Vagina (tissue), 2 donors: ENCODE data around the gene ATP5PD.

ENCODE experiments used
- POLR2A ChIP-seq, 2 donors: fragments of 450-650 bp; IDR thresholded peaks; one replicate each; pipeline ENCODE4 v1.6.1; 2017; ENCODE audit warnings: antibody characterized with exemption in 2 of 2, mild to moderate bottlenecking in 2 of 2, moderate library complexity in 2 of 2
- POLR2AphosphoS5 ChIP-seq, 2 donors: sonication (generic); formaldehyde crosslinking; IDR thresholded peaks; one replicate each; pipeline ENCODE4 v1.9.0; 2017; ENCODE audit warnings: antibody characterized with exemption in 2 of 2, mild to moderate bottlenecking in 2 of 2, low read depth in 1 of 2; ENCODE audit not compliant: insufficient read depth in 1 of 2
- TF ChIP-seq, protein P1 (sequence below), 3 experiments: fragments of 450-650 bp in 2 of 3; fragments of 200-600 bp in 1 of 3; sonication (generic) in 1 of 3; IDR thresholded peaks; one replicate each; pipeline ENCODE4 v1.5.1; 2017 to 2019; ENCODE audit warnings: antibody characterized with exemption in 3 of 3, mild to moderate bottlenecking in 2 of 3, moderate library complexity in 2 of 3

DNA sequence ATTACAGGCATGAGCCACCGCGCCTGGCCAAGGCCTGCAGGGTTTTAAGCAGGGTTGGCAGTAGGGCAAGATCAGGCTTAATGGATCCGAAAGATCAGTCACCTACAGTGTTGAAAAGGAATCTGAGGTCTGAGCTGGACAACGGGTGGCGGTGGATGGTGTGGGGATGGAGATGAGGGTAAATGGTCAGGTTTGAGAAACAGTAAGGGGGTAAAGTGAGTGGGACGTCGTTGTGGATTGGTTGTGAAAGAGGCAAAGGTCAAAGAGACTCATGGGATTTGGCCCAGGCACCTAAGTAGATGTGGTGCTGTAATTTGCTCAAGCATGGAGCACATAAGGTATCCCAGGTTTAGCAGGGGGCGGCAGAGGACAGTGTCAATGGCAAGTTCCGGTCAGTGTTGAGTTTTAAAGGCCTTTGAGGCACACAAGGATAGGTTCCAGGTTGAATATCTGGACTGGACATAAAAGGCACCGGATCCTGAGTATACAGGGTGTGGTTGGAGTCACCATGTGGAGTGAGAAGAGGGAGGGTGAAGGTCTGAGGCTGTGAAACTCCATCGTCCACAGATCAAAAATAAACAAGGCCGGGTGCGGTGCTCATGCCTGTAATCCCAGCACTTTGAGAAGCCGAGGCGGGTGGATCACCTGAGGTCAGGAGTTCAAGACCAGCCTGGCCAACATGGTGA, 39.9 kb upstream of the ATP5PD start:
- no peak for TF ChIP-seq POLR2A (IDR thresholded peaks at IDR 0.05)
- TF ChIP-seq, protein P1, sequence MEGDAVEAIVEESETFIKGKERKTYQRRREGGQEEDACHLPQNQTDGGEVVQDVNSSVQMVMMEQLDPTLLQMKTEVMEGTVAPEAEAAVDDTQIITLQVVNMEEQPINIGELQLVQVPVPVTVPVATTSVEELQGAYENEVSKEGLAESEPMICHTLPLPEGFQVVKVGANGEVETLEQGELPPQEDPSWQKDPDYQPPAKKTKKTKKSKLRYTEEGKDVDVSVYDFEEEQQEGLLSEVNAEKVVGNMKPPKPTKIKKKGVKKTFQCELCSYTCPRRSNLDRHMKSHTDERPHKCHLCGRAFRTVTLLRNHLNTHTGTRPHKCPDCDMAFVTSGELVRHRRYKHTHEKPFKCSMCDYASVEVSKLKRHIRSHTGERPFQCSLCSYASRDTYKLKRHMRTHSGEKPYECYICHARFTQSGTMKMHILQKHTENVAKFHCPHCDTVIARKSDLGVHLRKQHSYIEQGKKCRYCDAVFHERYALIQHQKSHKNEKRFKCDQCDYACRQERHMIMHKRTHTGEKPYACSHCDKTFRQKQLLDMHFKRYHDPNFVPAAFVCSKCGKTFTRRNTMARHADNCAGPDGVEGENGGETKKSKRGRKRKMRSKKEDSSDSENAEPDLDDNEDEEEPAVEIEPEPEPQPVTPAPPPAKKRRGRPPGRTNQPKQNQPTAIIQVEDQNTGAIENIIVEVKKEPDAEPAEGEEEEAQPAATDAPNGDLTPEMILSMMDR (IDR thresholded peaks at IDR 0.05), result no peak
- no peak for TF ChIP-seq POLR2AphosphoS5 (IDR thresholded peaks at IDR 0.05; ENCODE audit: insufficient read depth in 1 of 2, low read depth in 1 of 2)
